Mesothelial cell of epicardium (in vitro differentiated cells): Measurements from ENCODE around the gene RAB13. TPM values are rescaled to one million over a fixed set of nuclear protein-coding genes. Genes with fewer than 3 reads are reported as not detected.

ENCODE experiments used
- DNase-seq, 2 experiments: peaks; one replicate each; pipeline ENCODE4 v3.0.0; 2021; ENCODE audit warnings: low spot score in 2 of 2; ENCODE audit not compliant: unreplicated experiment in 2 of 2
- H3K27ac Mint-ChIP-seq: 2 replicates; pipeline ENCODE4 v1.8.0; 2021; ENCODE audit warnings: mixed read lengths
- H3K27me3 Mint-ChIP-seq: 2 replicates; pipeline ENCODE4 v1.8.0; 2021; ENCODE audit warnings: low read depth, mixed read lengths
- H3K36me3 Mint-ChIP-seq: 2 replicates; pipeline ENCODE4 v1.8.0; 2021; ENCODE audit warnings: mixed read lengths
- H3K4me1 Mint-ChIP-seq: 2 replicates; pipeline ENCODE4 v1.8.0; 2021; ENCODE audit warnings: mixed read lengths
- H3K4me3 Mint-ChIP-seq: 2 replicates; pipeline ENCODE4 v1.8.0; 2021; ENCODE audit warnings: mild to moderate bottlenecking, moderate library complexity, mixed read lengths
- H3K9me3 Mint-ChIP-seq: 2 replicates; pipeline ENCODE4 v1.8.0; 2021; ENCODE audit warnings: mixed read lengths
- CTCF ChIP-seq: fragments of 200-600 bp; sonication (generic); IDR thresholded peaks from one replicate; pipeline ENCODE4 v1.5.0; 2021; ENCODE audit warnings: antibody characterized with exemption; ENCODE audit not compliant: unreplicated experiment
- total RNA-seq: library from RNA; stranded (reverse); gene quantifications from 3 replicates; pipeline ENCODE4 v1.2.1, GENCODE V29; 2021

RAB13 gene
- total RNA-seq, 1 donor from 2014 or later: 92.0 TPM

GRCh38 chr1:153937331-153937730 lies 48.8 kb downstream of the RAB13 start:
- H3K4me1 Mint-ChIP-seq: no peaks in the 10 kb centered on the region
- DNase-seq: no peak
- no peaks in the 10 kb centered on the region for H3K27me3 Mint-ChIP-seq
- H3K27ac Mint-ChIP-seq: no peak overlapping the region
- no peak for TF ChIP-seq CTCF
- H3K9me3 Mint-ChIP-seq: no peaks in the 10 kb centered on the region
- no peak overlapping the region for H3K4me3 Mint-ChIP-seq
- H3K36me3 Mint-ChIP-seq: peaks cover 29% of the 10 kb centered on the region

DNA sequence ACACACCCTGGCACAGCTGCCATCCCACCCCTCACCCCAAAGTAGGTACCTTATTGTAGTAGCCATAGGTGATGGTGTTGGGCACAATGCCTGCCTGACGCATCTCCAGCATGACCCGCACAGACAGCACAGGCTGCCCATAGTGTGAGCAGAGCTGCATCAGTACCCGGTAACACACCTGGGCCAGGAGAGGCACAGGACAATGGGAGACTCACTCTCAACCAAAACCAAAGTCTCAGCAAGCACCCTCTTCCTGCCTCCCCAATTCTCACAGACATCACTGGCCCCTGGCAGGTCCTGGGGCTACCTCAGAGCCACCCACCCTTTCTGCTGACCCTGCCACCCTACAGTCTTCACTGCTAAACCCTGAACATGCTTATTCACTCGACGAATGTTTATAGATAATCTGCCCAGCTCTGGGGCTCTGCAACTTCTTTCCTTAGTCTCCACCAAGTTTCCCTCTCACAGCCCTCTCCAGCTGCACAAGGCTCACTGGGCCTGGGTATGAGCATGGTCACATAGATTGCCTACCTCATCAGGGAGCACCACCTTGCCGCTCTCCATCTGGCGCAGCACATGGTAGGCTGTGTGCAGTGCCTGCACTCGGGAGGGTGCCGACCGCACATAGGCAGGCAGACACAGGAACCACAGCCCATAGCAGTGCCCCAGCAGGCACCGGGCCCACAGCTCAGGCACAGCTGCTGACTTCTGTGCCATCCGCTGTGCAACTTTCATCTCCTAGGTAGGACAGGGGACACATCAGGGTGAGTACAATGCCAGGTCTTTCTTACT lies 49.9 kb downstream of the RAB13 start:
- Mint-ChIP-seq H3K27ac (no peak overlapping the region), H3K9me3 (no peaks in the 10 kb centered on the region), H3K27me3 (no peaks in the 10 kb centered on the region), H3K4me3 (no peak overlapping the region), H3K36me3 (peaks cover 29% of the 10 kb centered on the region), H3K4me1 (no peaks in the 10 kb centered on the region)
- DNase-seq: no peak
- TF ChIP-seq CTCF: no peak

DNA sequence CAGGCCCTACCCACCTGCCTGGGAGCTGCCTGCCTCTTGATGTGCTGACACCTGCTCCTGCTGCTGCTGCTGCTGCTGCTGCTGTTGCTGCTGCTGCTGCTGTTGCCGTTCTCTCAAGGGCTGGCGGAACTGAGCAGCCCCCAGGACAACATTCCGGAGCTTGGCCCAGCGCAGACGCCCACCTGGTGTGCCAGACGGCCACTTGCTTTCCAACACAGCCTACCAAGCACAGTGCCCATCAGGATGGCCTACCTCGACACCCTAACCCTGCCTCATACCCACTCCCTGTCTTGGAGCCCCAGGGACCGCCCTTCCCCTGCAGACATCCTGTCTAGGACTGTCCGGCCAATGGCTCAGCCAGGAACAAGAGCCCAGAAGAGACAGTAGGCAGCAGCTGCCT lies 51.4 kb downstream of the RAB13 start:
- Mint-ChIP-seq H3K36me3 (peaks cover 26% of the 10 kb centered on the region), H3K9me3 (no peaks in the 10 kb centered on the region), H3K4me3 (no peak overlapping the region), H3K27ac (no peak overlapping the region), H3K27me3 (no peaks in the 10 kb centered on the region), H3K4me1 (no peaks in the 10 kb centered on the region)
- TF ChIP-seq CTCF: no peak
- DNase-seq: no peak

DNA sequence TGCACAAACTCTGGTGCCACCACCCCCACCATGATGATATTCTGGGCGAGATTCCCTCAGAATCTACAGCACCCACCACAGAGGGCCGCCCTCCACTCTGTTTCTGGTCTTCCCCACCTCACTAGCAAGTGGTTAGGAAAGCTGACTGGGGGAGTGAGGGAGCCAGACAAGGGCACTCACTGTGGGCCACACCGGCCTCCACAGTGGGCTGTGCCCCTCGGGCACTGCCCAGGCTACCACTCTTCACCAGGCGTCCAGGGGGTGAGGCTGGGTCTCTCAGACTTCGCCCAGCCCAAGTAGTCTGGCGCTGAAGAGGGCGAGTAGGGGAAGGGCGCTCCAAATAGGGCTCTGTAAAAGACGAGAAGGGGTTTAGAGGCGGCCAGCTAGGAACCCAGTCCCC lies 52.2 kb downstream of the RAB13 start:
- Mint-ChIP-seq H3K36me3 (peaks cover 26% of the 10 kb centered on the region), H3K4me1 (no peaks in the 10 kb centered on the region), H3K27me3 (no peaks in the 10 kb centered on the region), H3K9me3 (no peaks in the 10 kb centered on the region), H3K4me3 (no peak overlapping the region), H3K27ac (no peak overlapping the region)
- DNase-seq: no peak
- no peak for TF ChIP-seq CTCF

- no peak for DNase-seq
- Mint-ChIP-seq H3K27me3 (no peaks in the 10 kb centered on the region), H3K27ac (no peak overlapping the region), H3K36me3 (peaks cover 26% of the 10 kb centered on the region), H3K9me3 (no peaks in the 10 kb centered on the region), H3K4me3 (no peak overlapping the region), H3K4me1 (no peaks in the 10 kb centered on the region)
- no peak for TF ChIP-seq CTCF
Observed at GRCh38 chr1:153933430-153933829, 52.7 kb downstream of the RAB13 start.
